SU-DHL-6 (cell line): ENCODE measurements around the gene SPHK2.
"Not testable (repeated sequence)": the region's sequence is repeated elsewhere in the genome, so short reads cannot be mapped to it uniquely, and the experiment has no call there.

Source experiments
- H2AFZ ChIP-seq: fragments of 200-600 bp; sonication (generic); 2 replicates; pipeline ENCODE4 v1.6.1; 2014; ENCODE audit warnings: low read depth, mild to moderate bottlenecking, moderate library complexity, mixed read lengths, antibody characterized with exemption, low read length; ENCODE audit not compliant: severe bottlenecking
- H3F3A ChIP-seq: fragments of 200-600 bp; shearing (Covaris generic); 2 replicates; pipeline ENCODE4 v1.6.0; 2016; ENCODE audit warnings: antibody characterized with exemption, mild to moderate bottlenecking; ENCODE audit not compliant: insufficient read depth
- H3K27ac ChIP-seq: fragments of 200-600 bp; sonication (generic); 2 replicates; pipeline ENCODE4 v1.5.1; 2016; ENCODE audit warnings: low read depth, mild to moderate bottlenecking, low read length, moderate library complexity, mixed read lengths
- H3K27me3 ChIP-seq: fragments of 200-600 bp; sonication (generic), shearing (Covaris generic); 2 replicates; pipeline ENCODE4 v1.6.0; 2014; ENCODE audit warnings: mild to moderate bottlenecking, low read length
- H3K36me3 ChIP-seq: fragments of 200-600 bp; sonication (generic); 2 replicates; pipeline ENCODE4 v1.6.1; 2014; ENCODE audit warnings: mild to moderate bottlenecking, low read length, mixed read lengths
- H3K4me2 ChIP-seq: fragments of 300-600, 200-600 bp; shearing (Covaris generic), sonication (generic); 2 replicates; pipeline ENCODE4 v1.6.0; 2014; ENCODE audit warnings: low read length, low read depth, mild to moderate bottlenecking; ENCODE audit not compliant: poor library complexity, severe bottlenecking
- H3K4me3 ChIP-seq: fragments of 200-600 bp; sonication (generic); 2 replicates; pipeline ENCODE4 v1.5.1; 2014; ENCODE audit warnings: antibody characterized with exemption, low read length, mild to moderate bottlenecking, mixed read lengths; ENCODE audit not compliant: insufficient read depth, poor library complexity, severe bottlenecking
- H3K79me2 ChIP-seq: fragments of 200-600 bp; sonication (generic); 2 replicates; pipeline ENCODE4 v1.6.1; 2014; ENCODE audit warnings: mild to moderate bottlenecking, low read length, moderate library complexity; ENCODE audit not compliant: insufficient read depth
- H3K9ac ChIP-seq: fragments of 200-600 bp; sonication (generic); 2 replicates; pipeline ENCODE4 v1.7.0; 2014; ENCODE audit warnings: mild to moderate bottlenecking, low read length
- H3K9me2 ChIP-seq: fragments of 200-600 bp; sonication (generic); replicated peaks from 2 replicates; pipeline ENCODE4 v1.6.1; 2014; ENCODE audit warnings: low read length; ENCODE audit not compliant: insufficient read depth
- H3K9me3 ChIP-seq: fragments of 200-600 bp; sonication (generic); 2 replicates; pipeline ENCODE4 v1.6.1; 2014; ENCODE audit warnings: low read length, mixed read lengths; ENCODE audit not compliant: insufficient read depth
- H4K20me1 ChIP-seq: fragments of 200-600 bp; sonication (generic); 2 replicates; pipeline ENCODE4 v1.6.1; 2014; ENCODE audit warnings: low read depth, mild to moderate bottlenecking, antibody characterized with exemption, low read length, moderate library complexity, mixed read lengths
- CTCF ChIP-seq: fragments of 200-600 bp; sonication (generic); IDR thresholded peaks from one replicate; pipeline ENCODE4 v1.5.1; 2017; ENCODE audit warnings: antibody characterized with exemption, mild to moderate bottlenecking, low read length, moderate library complexity; ENCODE audit not compliant: insufficient read depth, poor library complexity, severe bottlenecking
- EZH2phosphoT487 ChIP-seq: fragments of 200-600 bp; sonication (generic), shearing (Covaris generic); conservative IDR thresholded peaks from 2 replicates; pipeline ENCODE4 v1.6.1; 2018; ENCODE audit warnings: mild to moderate bottlenecking, antibody characterized with exemption, low read length, moderate library complexity, mixed read lengths

The SPHK2 gene

GRCh38 chr19:48651683-48652048 lies 32.4 kb downstream of the SPHK2 start:
- no peak overlapping the region for H2AFZ ChIP-seq

GRCh38 chr19:48654299-48655059 lies 35.2 kb downstream of the SPHK2 start:
- Histone ChIP-seq H3K4me2 (no peak overlapping the region), H2AFZ (no peak overlapping the region), H3K79me2 (no peaks in the 10 kb centered on the region), H3K4me3 (no peak overlapping the region), H3K9ac (no peak overlapping the region), H3K9me3 (no peaks in the 10 kb centered on the region), H3K9me2 (no peaks in the 10 kb centered on the region), H3K27me3 (no peaks in the 10 kb centered on the region), H4K20me1 (no peaks in the 10 kb centered on the region), H3K36me3 (no peaks in the 10 kb centered on the region), H3F3A (no peaks in the 10 kb centered on the region), H3K27ac (no peak overlapping the region)
- TF ChIP-seq EZH2phosphoT487 (no peak), CTCF (no peak)

More at GRCh38 chr19:48651683-48652048, 32.4 kb downstream of the SPHK2 start:
- Histone ChIP-seq H3K4me3 (no peak overlapping the region), H3K36me3 (no peaks in the 10 kb centered on the region), H3K27ac (no peak overlapping the region), H3K27me3 (no peaks in the 10 kb centered on the region), H3K4me2 (no peak overlapping the region), H3K9ac (no peak overlapping the region), H3K79me2 (no peaks in the 10 kb centered on the region), H3F3A (no peaks in the 10 kb centered on the region), H3K9me3 (no peaks in the 10 kb centered on the region), H4K20me1 (no peaks in the 10 kb centered on the region), H3K9me2 (no peaks in the 10 kb centered on the region)
- TF ChIP-seq EZH2phosphoT487 (no peak), CTCF (no peak)

- Histone ChIP-seq H3K27ac (no peak overlapping the region), H3K4me2 (no peak overlapping the region), H3K36me3 (no peaks in the 10 kb centered on the region), H3K9ac (no peak overlapping the region), H4K20me1 (no peaks in the 10 kb centered on the region), H3K9me2 (no peaks in the 10 kb centered on the region), H3K4me3 (no peak overlapping the region), H3K27me3 (no peaks in the 10 kb centered on the region), H3K9me3 (no peaks in the 10 kb centered on the region), H2AFZ (no peak overlapping the region), H3F3A (no peaks in the 10 kb centered on the region), H3K79me2 (no peaks in the 10 kb centered on the region)
- no peak for TF ChIP-seq EZH2phosphoT487
- no peak for TF ChIP-seq CTCF
Measured at GRCh38 chr19:48656840-48657474, 37.7 kb downstream of the SPHK2 start.

- not testable (repeated sequence) for H3K9ac ChIP-seq, H3K79me2 ChIP-seq, H3K27me3 ChIP-seq, H3K36me3 ChIP-seq, H3F3A ChIP-seq, H3K4me3 ChIP-seq, H3K9me2 ChIP-seq, H3K27ac ChIP-seq, H3K9me3 ChIP-seq, H2AFZ ChIP-seq, H3K4me2 ChIP-seq, H4K20me1 ChIP-seq
Measured at GRCh38 chr19:48657828-48658227, 38.5 kb downstream of the SPHK2 start.
